Subcutaneous abdominal adipose tissue (tissue), 5 donors: Measurements from ENCODE around the gene ASB6.
A peak's percentile ranks its signal among the peaks of the same experiment; 100 is the strongest.

Experiments
- H3K27ac ChIP-seq: one replicate; pipeline ENCODE4 v1.7.0; 2013; ENCODE audit warnings: low read depth, mild to moderate bottlenecking, inconsistent platforms, low read length, moderate library complexity
- H3K27me3 ChIP-seq, 5 donors: one replicate each; pipeline ENCODE4 v1.7.0; 2013; ENCODE audit warnings: low read length in 5 of 5, inconsistent platforms in 1 of 5; ENCODE audit not compliant: control insufficient read depth in 5 of 5, insufficient read depth in 4 of 5
- H3K36me3 ChIP-seq, 5 donors: one replicate each; pipeline ENCODE4 v1.7.0; 2013; ENCODE audit warnings: low read length in 5 of 5; ENCODE audit not compliant: control insufficient read depth in 5 of 5, insufficient read depth in 5 of 5
- H3K4me1 ChIP-seq, 5 donors: one replicate each; pipeline ENCODE4 v1.7.0; 2013; ENCODE audit warnings: low read length in 5 of 5, mild to moderate bottlenecking in 3 of 5, moderate library complexity in 1 of 5; ENCODE audit not compliant: control insufficient read depth in 5 of 5, insufficient read depth in 5 of 5
- H3K4me3 ChIP-seq, 5 donors: one replicate each; pipeline ENCODE4 v1.7.0; 2013; ENCODE audit warnings: low read length in 5 of 5, low read depth in 1 of 5
- H3K9ac ChIP-seq, 5 donors: one replicate each; pipeline ENCODE4 v1.7.0; 2013; ENCODE audit warnings: low read length in 5 of 5, mild to moderate bottlenecking in 4 of 5, moderate library complexity in 3 of 5
- H3K9me3 ChIP-seq, 5 donors: one replicate each; pipeline ENCODE4 v1.7.0; 2013; ENCODE audit warnings: low read length in 5 of 5; ENCODE audit not compliant: control insufficient read depth in 5 of 5
- donor health status: healthy.
- donor health status: healthy.
- donor health status: healthy.
- donor health status: healthy.
- donor health status: healthy.

The ASB6 gene

DNA sequence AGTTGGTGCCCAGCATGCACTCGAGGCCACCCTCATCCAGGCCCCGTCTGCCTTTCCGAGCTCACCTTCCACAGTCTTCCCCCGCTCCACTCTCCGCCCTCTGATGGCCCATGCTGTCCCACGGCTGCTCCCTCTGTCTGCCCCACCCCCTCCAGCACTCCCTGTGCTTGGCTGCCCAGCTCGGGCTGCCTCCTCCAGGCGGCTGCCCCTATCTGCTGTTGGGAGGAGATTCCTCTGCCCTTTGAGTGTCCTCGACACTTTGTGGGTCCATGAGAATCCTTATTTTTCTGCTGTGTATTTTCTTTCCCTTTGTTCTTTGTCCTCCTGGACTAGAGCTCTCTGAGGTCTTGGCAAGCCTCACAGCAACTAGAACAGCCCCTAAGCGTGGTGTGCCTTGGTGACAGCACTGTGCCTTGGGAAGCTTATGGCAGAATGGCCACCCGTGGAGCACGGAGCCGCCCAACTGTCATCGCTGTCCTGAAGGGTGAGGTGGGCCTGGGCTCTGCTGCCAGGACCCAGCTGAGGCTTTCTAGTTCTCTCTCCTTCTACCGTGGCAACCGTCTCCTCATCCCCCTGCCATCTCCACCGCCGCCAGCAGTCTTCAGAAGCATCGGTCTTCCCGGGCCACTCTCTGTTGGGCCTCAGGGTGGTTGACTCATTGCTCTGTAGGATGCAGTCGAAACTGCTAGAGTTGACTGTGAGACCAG is 10.8 kb downstream of the ASB6 start:
- H3K9ac ChIP-seq = no peak overlapping the region
- no peak overlapping the region for H3K4me3 ChIP-seq
- H3K27ac ChIP-seq = no peak overlapping the region
- peaks cover 0 to 43% (median 34%) of the 10 kb centered on the region in 5 donors for H3K4me1 ChIP-seq
- H3K27me3 ChIP-seq = no peaks in the 10 kb centered on the region
- H3K36me3 ChIP-seq = peaks cover 0 to 45% (median 33%) of the 10 kb centered on the region in 5 donors
- no peaks in the 10 kb centered on the region for H3K9me3 ChIP-seq

DNA sequence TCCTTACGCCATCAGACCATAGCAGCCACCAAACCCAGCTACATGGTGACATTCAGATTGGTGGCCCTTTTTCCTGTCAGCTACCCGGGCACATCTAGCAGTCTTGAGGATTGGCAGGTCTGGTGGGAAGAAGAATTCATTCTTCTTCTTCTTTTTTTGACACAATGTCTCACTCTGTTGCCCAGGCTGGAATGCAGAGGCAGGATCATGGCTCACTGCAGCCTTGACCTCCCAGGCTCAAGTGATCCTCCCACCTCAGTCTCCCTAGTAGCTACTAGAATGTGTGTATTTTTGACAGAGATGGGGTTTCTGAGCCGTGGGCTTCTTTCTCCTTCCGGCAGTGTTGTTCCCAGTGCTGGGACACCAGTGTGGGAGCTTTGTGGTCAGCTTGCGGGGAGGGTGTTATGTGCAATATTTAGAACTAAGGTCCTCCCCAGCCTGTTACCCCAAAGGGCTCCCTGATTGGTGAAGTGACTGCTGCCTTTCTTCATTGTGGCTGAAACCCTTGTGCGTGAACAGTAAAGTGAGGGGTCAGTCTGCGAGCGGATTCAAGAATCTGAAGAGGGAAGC is 12.6 kb downstream of the ASB6 start:
- H3K9ac ChIP-seq = no peak overlapping the region
- H3K9me3 ChIP-seq = no peaks in the 10 kb centered on the region
- H3K4me3 ChIP-seq = no peak overlapping the region
- H3K36me3 ChIP-seq = peaks cover 0 to 29% (median 17%) of the 10 kb centered on the region in 5 donors
- H3K27ac ChIP-seq = no peak overlapping the region
- H3K4me1 ChIP-seq = peaks cover 0 to 54% (median 46%) of the 10 kb centered on the region in 5 donors
- H3K27me3 ChIP-seq = no peaks in the 10 kb centered on the region

DNA sequence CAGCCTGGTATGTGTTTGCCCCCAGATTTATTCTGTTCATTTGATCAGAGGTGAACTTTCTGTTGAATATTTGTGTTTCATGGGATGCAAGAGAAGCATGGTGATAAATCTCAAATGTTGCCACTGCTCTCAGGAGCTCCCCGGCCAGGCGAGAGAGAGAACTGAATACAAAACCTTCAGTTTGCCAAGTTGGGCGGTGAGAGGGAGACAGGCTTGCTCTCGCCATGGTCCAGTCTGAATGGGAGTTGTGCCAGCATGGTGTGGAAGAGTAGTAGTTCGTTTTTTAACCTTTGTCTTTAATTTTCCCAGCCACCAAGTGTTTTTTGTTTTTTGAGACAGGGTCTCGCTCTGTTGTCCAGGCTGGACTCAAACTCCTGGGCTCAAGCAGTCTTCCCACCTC is 13.2 kb downstream of the ASB6 start:
- Histone ChIP-seq H3K4me3 (no peak overlapping the region), H3K9ac (peak overlapping the region in 1 of 5 donors; percentile 93), H3K36me3 (peaks cover 0 to 24% (median 12%) of the 10 kb centered on the region in 5 donors), H3K27me3 (no peaks in the 10 kb centered on the region), H3K4me1 (peaks cover 0 to 54% (median 47%) of the 10 kb centered on the region in 5 donors), H3K27ac (no peak overlapping the region), H3K9me3 (no peaks in the 10 kb centered on the region)

DNA sequence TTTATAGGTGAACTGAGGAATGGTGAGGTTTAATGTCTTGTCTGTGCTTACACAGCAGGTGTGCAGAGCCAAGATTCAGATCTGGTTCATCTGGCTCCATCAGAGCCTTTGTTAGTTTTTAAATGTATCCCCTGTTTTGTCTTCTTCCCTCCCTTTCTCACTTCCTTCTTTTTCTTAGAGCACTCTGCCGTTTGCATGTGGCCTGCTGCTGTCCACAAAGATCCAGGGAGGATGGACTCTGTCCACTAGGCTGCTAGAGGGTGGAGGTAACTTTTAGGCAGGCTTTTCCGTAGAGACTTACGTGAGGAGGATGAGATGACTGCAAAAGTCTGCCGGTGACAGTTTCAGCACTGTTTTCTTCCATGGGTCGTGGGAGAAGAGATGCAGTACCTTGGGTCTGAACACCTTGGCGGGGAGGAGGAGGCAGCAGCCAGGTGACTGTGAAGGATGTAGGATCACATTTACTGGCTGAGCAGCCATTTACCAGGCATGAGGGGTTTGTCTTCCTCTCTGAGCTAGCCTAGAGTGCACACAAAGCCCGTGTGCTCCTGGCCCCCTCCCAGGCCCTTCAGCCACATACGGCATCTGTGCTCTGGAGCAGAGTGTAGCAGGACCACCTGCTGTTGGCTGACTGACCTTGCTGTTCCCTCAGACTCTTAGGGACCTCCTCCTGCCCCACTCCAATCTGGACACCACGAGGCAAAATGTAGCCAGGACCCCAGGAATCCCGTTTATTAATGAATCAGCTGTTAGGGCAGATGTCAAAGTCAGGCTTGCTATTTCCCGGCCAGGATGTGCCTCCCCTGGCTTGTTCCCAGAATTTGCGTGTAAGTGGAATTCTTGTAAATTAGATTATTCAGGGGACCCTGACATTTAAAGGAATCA is 14.2 kb downstream of the ASB6 start:
- peak overlapping the region; percentile 87 for H3K27ac ChIP-seq
- peak overlapping the region in 4 of 5 donors; percentile 0 to 94 (median 52) for H3K9ac ChIP-seq
- peaks cover 0 to 15% (median 4%) of the 10 kb centered on the region in 5 donors for H3K36me3 ChIP-seq

DNA sequence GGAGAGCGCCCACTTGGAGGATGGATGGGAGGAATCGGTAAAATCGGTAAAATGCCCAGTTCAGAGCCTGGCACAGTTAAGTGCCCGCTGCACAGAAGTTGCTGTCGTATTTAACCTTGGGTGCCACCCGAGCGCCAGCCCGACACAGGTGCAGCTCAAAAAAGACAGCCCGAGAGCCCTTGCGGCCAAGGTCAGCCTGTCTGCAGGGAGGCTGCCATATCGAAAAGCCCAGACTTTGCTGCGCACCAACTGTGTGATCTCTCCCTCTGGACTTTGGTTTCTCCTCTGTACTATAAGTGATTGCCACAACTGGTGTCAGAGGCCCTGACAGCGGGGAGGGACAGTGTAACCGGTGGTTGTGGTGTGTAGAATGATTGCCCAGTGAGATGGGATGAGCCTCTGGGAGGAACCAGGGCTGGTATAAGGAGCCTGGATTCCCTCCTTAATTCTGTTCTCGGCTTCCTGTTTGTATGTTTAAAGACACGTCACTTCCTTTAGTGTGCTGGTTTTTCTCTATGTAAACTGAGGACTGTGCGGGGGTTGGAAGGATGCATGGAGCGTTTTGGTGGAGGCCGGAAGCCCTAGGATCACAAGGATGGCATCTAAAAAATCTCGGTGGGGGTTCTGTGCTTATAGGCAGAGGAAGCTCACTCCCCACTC is 15.2 kb downstream of the ASB6 start:
- Histone ChIP-seq H3K36me3 (peaks cover 0 to 6% (median 0%) of the 10 kb centered on the region in 5 donors), H3K4me1 (peaks cover 0 to 54% (median 47%) of the 10 kb centered on the region in 5 donors), H3K4me3 (peak overlapping the region; percentile 70 to 90 (median 88)), H3K9me3 (no peaks in the 10 kb centered on the region), H3K27me3 (peaks cover 0 to 1% (median 0%) of the 10 kb centered on the region in 5 donors), H3K27ac (peak overlapping the region; percentile 87), H3K9ac (peak overlapping the region; percentile 71 to 94 (median 80))

More for the DNA sequence above, 14.2 kb downstream of the ASB6 start:
- peaks cover 0 to 54% (median 47%) of the 10 kb centered on the region in 5 donors for H3K4me1 ChIP-seq
- H3K4me3 ChIP-seq = peak overlapping the region; percentile 70 to 90 (median 88)
- no peaks in the 10 kb centered on the region for H3K9me3 ChIP-seq
- no peaks in the 10 kb centered on the region for H3K27me3 ChIP-seq

DNA sequence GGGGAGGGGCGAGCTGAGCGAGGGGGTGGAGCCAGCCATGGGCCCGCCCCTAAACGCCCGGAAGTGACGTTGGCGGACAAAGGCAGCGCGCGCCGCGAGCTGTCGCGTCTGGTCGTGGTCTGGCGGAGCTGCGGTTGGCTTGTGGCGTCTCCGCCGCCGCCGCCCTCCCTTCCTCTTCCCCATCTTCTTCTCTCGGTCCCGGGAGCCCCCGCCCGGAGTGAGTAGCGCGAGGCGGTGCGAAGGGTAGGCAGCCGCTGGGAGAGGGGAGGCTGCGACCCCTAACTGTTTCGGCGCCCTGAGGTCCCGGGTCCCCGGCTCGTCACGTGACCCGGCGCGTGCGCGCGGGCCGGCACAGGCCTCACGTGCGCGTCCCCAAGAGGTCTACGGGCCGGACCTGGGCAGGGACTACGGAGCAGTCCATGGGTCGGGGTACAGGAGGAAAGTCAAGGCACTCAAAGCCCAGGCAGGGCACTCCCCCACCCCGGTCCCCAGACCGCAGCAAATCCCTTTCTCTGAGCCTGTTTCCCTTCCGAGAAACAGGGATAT is 15.8 kb downstream of the ASB6 start, which contains the start of gene NTMT1:
Gene NTMT1, plus strand, starts transcription at position 85 of the 546 bp plus-strand sequence. CDS start 6,541 bp downstream, outside the sequence.
- peak within 1 kb of the TSS; percentile 70 to 90 (median 88) for H3K4me3 ChIP-seq
- peak within 1 kb of the TSS; percentile 71 to 94 (median 80) for H3K9ac ChIP-seq
- H3K4me1 ChIP-seq = peaks cover 0 to 54% (median 44%) of the 10 kb centered on the region in 5 donors
- no peaks in the 10 kb centered on the region for H3K9me3 ChIP-seq
- H3K27me3 ChIP-seq = peaks cover under 1 to 5% (median 2%) of the 10 kb centered on the region in 5 donors
- H3K36me3 ChIP-seq = peaks cover 0 to under 1% (median 0%) of the 10 kb centered on the region in 5 donors
- H3K27ac ChIP-seq = peak within 1 kb of the TSS; percentile 87

DNA sequence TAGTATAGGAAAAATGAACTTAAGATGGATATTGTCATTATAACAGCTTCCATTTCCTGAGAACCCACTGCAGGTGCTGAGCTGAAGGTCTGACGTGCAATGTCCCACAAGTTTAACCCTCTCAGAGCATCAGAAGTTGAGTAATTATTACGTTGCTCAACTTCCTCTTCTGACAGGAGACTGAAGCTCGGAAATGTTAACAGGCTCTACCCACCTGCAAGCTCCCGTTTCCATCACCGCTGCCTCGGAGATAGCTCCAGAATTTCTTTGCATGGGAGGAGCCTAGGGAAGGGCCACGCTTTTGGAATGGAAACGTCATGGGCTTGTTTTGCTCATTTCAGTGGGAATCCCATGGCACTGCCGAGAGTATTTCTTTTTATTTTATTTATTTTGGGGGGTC is 17.0 kb downstream of the ASB6 start:
- H3K9me3 ChIP-seq = no peaks in the 10 kb centered on the region
- H3K9ac ChIP-seq = no peak overlapping the region
- H3K36me3 ChIP-seq = no peaks in the 10 kb centered on the region
- H3K4me3 ChIP-seq = peak overlapping the region in 1 of 5 donors; percentile 90
- no peak overlapping the region for H3K27ac ChIP-seq
- H3K27me3 ChIP-seq = peaks cover 8 to 16% (median 12%) of the 10 kb centered on the region in 5 donors
- H3K4me1 ChIP-seq = peaks cover 0 to 53% (median 47%) of the 10 kb centered on the region in 5 donors

DNA sequence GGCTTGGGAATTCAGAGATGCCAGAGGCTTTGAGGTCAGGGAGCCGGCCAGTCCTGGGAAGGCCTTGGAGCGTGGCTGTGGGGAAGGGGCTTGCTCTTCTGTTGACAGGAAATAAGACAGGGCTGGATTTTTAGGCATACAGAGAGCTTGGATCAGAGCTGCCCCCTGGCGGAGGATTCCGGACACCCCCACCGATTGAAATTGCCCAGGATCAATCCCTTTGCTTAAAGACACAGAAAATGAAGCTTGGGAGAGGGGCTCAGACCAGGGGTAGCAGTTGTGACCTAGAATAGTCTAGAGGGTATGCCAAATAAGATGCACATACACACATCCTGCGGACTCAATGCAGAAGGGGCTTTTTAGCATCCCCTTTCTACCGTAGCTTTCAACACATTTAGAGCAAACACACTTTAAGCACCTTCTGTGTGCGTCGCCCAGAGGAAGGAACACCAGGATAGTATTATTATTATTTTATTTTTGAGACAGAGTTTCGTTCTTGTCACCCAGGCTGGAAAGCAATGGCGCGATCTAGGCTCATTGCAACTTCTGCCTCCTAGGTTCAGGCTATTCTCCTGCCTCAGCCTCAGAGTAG is 17.7 kb downstream of the ASB6 start:
- H3K4me1 ChIP-seq = peaks cover 0 to 53% (median 51%) of the 10 kb centered on the region in 5 donors
- H3K27me3 ChIP-seq = peaks cover 14 to 23% (median 18%) of the 10 kb centered on the region in 5 donors
- no peak overlapping the region for H3K9ac ChIP-seq
- H3K27ac ChIP-seq = no peak overlapping the region
- no peak overlapping the region for H3K4me3 ChIP-seq
- no peaks in the 10 kb centered on the region for H3K9me3 ChIP-seq
- no peaks in the 10 kb centered on the region for H3K36me3 ChIP-seq

DNA sequence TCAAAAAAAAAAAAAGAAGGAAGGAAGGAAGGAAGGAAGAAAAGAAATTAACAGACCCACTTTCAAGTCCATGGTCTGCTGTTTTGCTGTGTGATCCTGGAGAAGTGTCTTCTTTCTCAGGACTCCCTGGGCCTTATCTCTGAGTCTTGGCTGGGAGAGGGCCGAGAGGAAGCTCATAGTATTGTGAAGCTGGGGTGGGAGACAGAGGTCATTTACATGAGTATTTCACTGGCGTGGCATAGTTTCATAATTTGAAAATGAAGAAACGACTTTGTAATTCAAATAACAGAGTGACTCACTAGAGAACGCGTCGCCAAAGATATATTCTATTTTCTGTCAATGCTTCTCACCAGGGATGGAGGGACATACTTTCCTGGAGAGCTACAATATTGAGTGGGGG is 18.6 kb downstream of the ASB6 start:
- Histone ChIP-seq H3K9ac (no peak overlapping the region), H3K4me3 (no peak overlapping the region), H3K27ac (no peak overlapping the region), H3K4me1 (peaks cover 0 to 47% (median 43%) of the 10 kb centered on the region in 5 donors), H3K27me3 (peaks cover 18 to 25% (median 22%) of the 10 kb centered on the region in 5 donors), H3K9me3 (no peaks in the 10 kb centered on the region), H3K36me3 (no peaks in the 10 kb centered on the region)
